NT2/D1 (cell line): Measurements from ENCODE around the gene OTUD3.

Source experiments
- DNase-seq: peaks from one replicate; pipeline ENCODE4 v3.0.0-alpha.2; 2011; ENCODE audit warnings: low read depth, low spot score
- H3K27me3 ChIP-seq: 2 replicates; pipeline ENCODE4 v1.6.0; 2011; ENCODE audit warnings: mild to moderate bottlenecking; ENCODE audit not compliant: insufficient read length, insufficient read depth
- H3K36me3 ChIP-seq: 2 replicates; pipeline ENCODE4 v1.6.1; 2011; ENCODE audit warnings: mild to moderate bottlenecking, low read length, mixed read lengths; ENCODE audit not compliant: insufficient read depth, insufficient read length
- H3K4me1 ChIP-seq: 2 replicates; pipeline ENCODE4 v1.5.1; 2011; ENCODE audit not compliant: insufficient read depth, insufficient read length
- H3K4me3 ChIP-seq: 2 replicates; pipeline ENCODE4 v1.5.1; 2011; ENCODE audit warnings: low read depth; ENCODE audit not compliant: insufficient read length
- H3K9ac ChIP-seq: 2 replicates; pipeline ENCODE4 v1.6.0; 2011; ENCODE audit warnings: low read depth; ENCODE audit not compliant: insufficient read length
- H3K9me3 ChIP-seq: 2 replicates; pipeline ENCODE4 v1.5.1; 2011; ENCODE audit warnings: mild to moderate bottlenecking, low read length; ENCODE audit not compliant: insufficient read depth
- SUZ12 ChIP-seq: IDR thresholded peaks from 2 replicates; pipeline ENCODE4 v1.6.1; 2011; ENCODE audit not compliant: insufficient read length, insufficient read depth; ENCODE audit errors: extremely low read depth
- YY1 ChIP-seq: IDR thresholded peaks from 2 replicates; pipeline ENCODE4 v1.6.1; 2011; ENCODE audit not compliant: insufficient read length, insufficient read depth
- ZNF274 ChIP-seq: IDR thresholded peaks from 2 replicates; pipeline ENCODE4 v1.6.1; 2011; ENCODE audit warnings: mild to moderate bottlenecking, low read depth, low read length

OTUD3 gene

GRCh38 chr1:19942657-19943056, 60.5 kb downstream of the OTUD3 start:
- Histone ChIP-seq H3K36me3 (no peaks in the 10 kb centered on the region), H3K9me3 (peaks cover 3% of the 10 kb centered on the region; the same call in 1 of the 2 replicates), H3K4me3 (no peak overlapping the region), H3K9ac (no peak overlapping the region), H3K27me3 (no peaks in the 10 kb centered on the region), H3K4me1 (peaks cover 3% of the 10 kb centered on the region)
- no peak for DNase-seq
- TF ChIP-seq ZNF274 (no peak), YY1 (no peak), SUZ12 (no peak)

GRCh38 chr1:19945914-19946313, 63.7 kb downstream of the OTUD3 start:
- no peak overlapping the region for H3K9ac ChIP-seq
- H3K9me3 ChIP-seq: peaks cover 3% of the 10 kb centered on the region; the same call in 1 of the 2 replicates
- no peaks in the 10 kb centered on the region for H3K36me3 ChIP-seq
- no peak overlapping the region for H3K4me3 ChIP-seq
- H3K4me1 ChIP-seq: peaks cover 3% of the 10 kb centered on the region
- no peak for TF ChIP-seq YY1
- DNase-seq: no peak
- no peaks in the 10 kb centered on the region for H3K27me3 ChIP-seq

- no peak overlapping the region for H3K9ac ChIP-seq
- H3K4me3 ChIP-seq: no peak overlapping the region
- no peak for DNase-seq
- H3K4me1 ChIP-seq: peaks cover 3% of the 10 kb centered on the region
- no peak for TF ChIP-seq SUZ12
- no peak for TF ChIP-seq ZNF274
- no peak for TF ChIP-seq YY1
- H3K9me3 ChIP-seq: peaks cover 3% of the 10 kb centered on the region; the same call in 1 of the 2 replicates
- no peaks in the 10 kb centered on the region for H3K36me3 ChIP-seq
- no peaks in the 10 kb centered on the region for H3K27me3 ChIP-seq
These were observed 64.1 kb downstream of the OTUD3 start for GRCh38 chr1:19946331-19946751.

GRCh38 chr1:19946971-19947370, 64.8 kb downstream of the OTUD3 start:
- no peak for TF ChIP-seq SUZ12
- TF ChIP-seq YY1: no peak
- TF ChIP-seq ZNF274: no peak
- Histone ChIP-seq H3K27me3 (no peaks in the 10 kb centered on the region), H3K9ac (no peak overlapping the region), H3K4me3 (no peak overlapping the region), H3K36me3 (no peaks in the 10 kb centered on the region), H3K9me3 (peaks cover 3% of the 10 kb centered on the region; the same call in 1 of the 2 replicates), H3K4me1 (peaks cover 3% of the 10 kb centered on the region)
- DNase-seq: no peak

- no peak for DNase-seq
- no peaks in the 10 kb centered on the region for H3K27me3 ChIP-seq
- H3K4me3 ChIP-seq: no peak overlapping the region
- H3K36me3 ChIP-seq: no peaks in the 10 kb centered on the region
- TF ChIP-seq YY1: no peak
- TF ChIP-seq SUZ12: no peak
- TF ChIP-seq ZNF274: no peak
- peaks cover 3% of the 10 kb centered on the region for H3K4me1 ChIP-seq
- peaks cover 6% of the 10 kb centered on the region; the same call in 1 of the 2 replicates for H3K9me3 ChIP-seq
- H3K9ac ChIP-seq: no peak overlapping the region
These were observed 66.8 kb downstream of the OTUD3 start for GRCh38 chr1:19949016-19949415.

GRCh38 chr1:19954059-19954458, 71.9 kb downstream of the OTUD3 start:
- peaks cover 3% of the 10 kb centered on the region for H3K4me1 ChIP-seq
- H3K27me3 ChIP-seq: no peaks in the 10 kb centered on the region

GRCh38 chr1:19955534-19956170, 73.5 kb downstream of the OTUD3 start:
- H3K36me3 ChIP-seq: no peaks in the 10 kb centered on the region
- H3K4me3 ChIP-seq: no peak overlapping the region
- no peaks in the 10 kb centered on the region for H3K4me1 ChIP-seq
- H3K9ac ChIP-seq: no peak overlapping the region
- H3K9me3 ChIP-seq: peaks cover 9% of the 10 kb centered on the region; the same call in 1 of the 2 replicates
- no peaks in the 10 kb centered on the region for H3K27me3 ChIP-seq
- TF ChIP-seq YY1 (no peak), SUZ12 (no peak), ZNF274 (no peak)
- DNase-seq: no peak

More at GRCh38 chr1:19954059-19954458, 71.9 kb downstream of the OTUD3 start:
- no peak for DNase-seq
- no peaks in the 10 kb centered on the region for H3K36me3 ChIP-seq
- no peak overlapping the region for H3K9ac ChIP-seq
- TF ChIP-seq YY1 (no peak), ZNF274 (no peak), SUZ12 (no peak)
- H3K9me3 ChIP-seq: peaks cover 9% of the 10 kb centered on the region; the same call in 1 of the 2 replicates
- H3K4me3 ChIP-seq: no peak overlapping the region

- Histone ChIP-seq H3K27me3 (no peaks in the 10 kb centered on the region), H3K4me1 (no peaks in the 10 kb centered on the region), H3K9me3 (peaks cover 9% of the 10 kb centered on the region; the same call in 1 of the 2 replicates), H3K36me3 (no peaks in the 10 kb centered on the region), H3K4me3 (no peak overlapping the region), H3K9ac (no peak overlapping the region)
- DNase-seq: no peak
- no peak for TF ChIP-seq SUZ12
These were observed 75.6 kb downstream of the OTUD3 start for GRCh38 chr1:19957779-19958178.
